Keratinocyte (primary cell): ENCODE data around the gene CEP295NL.

Experiments used
- EZH2 ChIP-seq: IDR thresholded peaks from one replicate; pipeline ENCODE4 v1.6.1; 2012; ENCODE audit warnings: inconsistent platforms, mild to moderate bottlenecking, low read length, moderate library complexity
- TF ChIP-seq, protein P1 (sequence below), 3 experiments: IDR thresholded peaks in 1 of 3; conservative IDR thresholded peaks in 1 of 3; optimal IDR thresholded peaks in 1 of 3; 2 replicates in 2 of 3; 3 replicates in 1 of 3; pipeline versions ENCODE3 to v1.5.1; 2011; ENCODE audit warnings: low read length in 3 of 3, mild to moderate bottlenecking in 3 of 3, moderate library complexity in 2 of 3, control low read depth in 1 of 3, inconsistent platforms in 1 of 3; ENCODE audit not compliant: insufficient read depth in 2 of 3; ENCODE audit errors: extremely low read depth in 1 of 3

- TF ChIP-seq EZH2 = no peak
- TF ChIP-seq, protein P1, sequence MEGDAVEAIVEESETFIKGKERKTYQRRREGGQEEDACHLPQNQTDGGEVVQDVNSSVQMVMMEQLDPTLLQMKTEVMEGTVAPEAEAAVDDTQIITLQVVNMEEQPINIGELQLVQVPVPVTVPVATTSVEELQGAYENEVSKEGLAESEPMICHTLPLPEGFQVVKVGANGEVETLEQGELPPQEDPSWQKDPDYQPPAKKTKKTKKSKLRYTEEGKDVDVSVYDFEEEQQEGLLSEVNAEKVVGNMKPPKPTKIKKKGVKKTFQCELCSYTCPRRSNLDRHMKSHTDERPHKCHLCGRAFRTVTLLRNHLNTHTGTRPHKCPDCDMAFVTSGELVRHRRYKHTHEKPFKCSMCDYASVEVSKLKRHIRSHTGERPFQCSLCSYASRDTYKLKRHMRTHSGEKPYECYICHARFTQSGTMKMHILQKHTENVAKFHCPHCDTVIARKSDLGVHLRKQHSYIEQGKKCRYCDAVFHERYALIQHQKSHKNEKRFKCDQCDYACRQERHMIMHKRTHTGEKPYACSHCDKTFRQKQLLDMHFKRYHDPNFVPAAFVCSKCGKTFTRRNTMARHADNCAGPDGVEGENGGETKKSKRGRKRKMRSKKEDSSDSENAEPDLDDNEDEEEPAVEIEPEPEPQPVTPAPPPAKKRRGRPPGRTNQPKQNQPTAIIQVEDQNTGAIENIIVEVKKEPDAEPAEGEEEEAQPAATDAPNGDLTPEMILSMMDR (optimal IDR thresholded peaks at IDR 0.05 in 1 of 3, IDR thresholded peaks at IDR 0.05 in 1 of 3, conservative IDR thresholded peaks at IDR 0.05 in 1 of 3; ENCODE audit: extremely low read depth in 1 of 3, insufficient read depth in 2 of 3, low read length in 3 of 3) = no peak
Measured at GRCh38 chr17:78883089-78883532, 19.9 kb downstream of the CEP295NL start.
